Islet of Langerhans (tissue), 1 donor: ENCODE measurements around the gene RCOR1.
"Not testable (repeated sequence)": the region's sequence is repeated elsewhere in the genome, so short reads cannot be mapped to it uniquely, and the experiment has no call there.

Experiments
- FAIRE-seq: peaks from one replicate; lab custom pipeline; 2011; peaks lifted over from hg19 to GRCh38; lab: Jason Lieb, UNC

RCOR1 gene

DNA sequence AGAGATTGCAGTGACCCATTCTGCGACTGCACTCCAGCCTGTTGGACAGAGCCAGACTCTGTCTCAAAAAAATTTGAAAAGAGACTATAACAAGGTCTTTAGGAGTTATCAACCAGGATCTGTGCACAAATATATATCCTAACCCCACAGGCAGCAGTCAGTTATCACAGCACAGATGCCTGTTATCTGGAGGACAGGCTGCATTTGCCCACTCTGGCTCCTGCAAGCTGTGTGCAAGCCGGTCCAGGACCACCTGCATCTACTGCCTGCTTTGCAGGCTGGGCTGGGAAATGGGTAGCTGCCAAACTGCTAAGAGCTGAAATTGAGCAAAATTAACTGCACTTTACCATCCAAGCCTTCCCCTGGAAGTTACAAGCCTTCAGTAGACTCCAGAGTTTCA is 21.4 kb upstream of the RCOR1 start:
- no peak for FAIRE-seq

GRCh38 chr14:102571478-102572042 is 20.9 kb upstream of the RCOR1 start:
- FAIRE-seq = no peak

DNA sequence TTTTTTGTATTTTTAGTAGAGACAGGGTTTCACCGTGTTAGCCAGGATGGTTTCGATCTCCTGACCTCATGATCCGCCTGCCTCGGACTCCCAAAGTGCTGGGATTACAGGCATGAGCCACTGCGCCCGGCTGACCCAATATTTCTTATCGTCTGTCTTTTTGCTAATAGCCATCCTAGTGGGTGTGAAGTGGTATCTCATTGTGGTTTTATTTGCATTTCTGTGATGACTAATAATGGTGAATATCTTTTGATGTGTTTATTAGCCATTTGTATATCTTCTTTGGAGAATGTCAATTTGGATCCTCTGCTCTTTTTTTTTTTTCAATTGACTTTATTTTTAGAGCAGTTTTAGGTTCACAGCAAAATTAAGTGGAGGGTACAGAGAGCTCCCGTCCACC is 19.3 kb upstream of the RCOR1 start:
- not testable (repeated sequence) for FAIRE-seq

DNA sequence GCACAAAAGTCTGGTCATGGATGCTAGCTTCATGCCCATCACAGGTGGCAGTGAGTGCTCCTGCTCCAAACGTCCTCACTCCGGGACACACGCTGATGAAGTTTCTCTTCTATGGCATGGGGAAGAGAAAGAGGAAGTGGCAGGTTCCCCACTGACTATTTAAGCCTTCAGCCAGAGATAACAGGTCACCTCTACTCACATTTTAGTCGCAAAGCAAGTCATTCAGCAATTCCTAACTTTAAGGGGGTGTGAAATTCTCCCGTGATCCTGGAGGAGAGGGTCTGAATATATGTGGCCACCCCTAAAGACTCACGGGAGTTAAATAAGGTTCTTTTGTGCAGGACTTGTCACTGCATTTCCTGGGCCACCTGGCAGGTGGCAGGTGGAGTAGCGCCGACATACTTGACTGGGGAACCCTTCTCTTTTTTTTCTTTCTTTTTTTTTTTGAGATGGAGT is 18.8 kb upstream of the RCOR1 start:
- FAIRE-seq = no peak

GRCh38 chr14:102574281-102575159 is 17.9 kb upstream of the RCOR1 start:
- no peak for FAIRE-seq

- FAIRE-seq = no peak
These were observed 17.1 kb upstream of the RCOR1 start for GRCh38 chr14:102575160-102575845.

GRCh38 chr14:102575846-102576428 is 16.5 kb upstream of the RCOR1 start:
- not testable (repeated sequence) for FAIRE-seq

- no peak for FAIRE-seq
These were observed 13.6 kb upstream of the RCOR1 start for GRCh38 chr14:102578821-102579220.

- FAIRE-seq = no peak
These were observed 12.5 kb upstream of the RCOR1 start for GRCh38 chr14:102579696-102580549.

GRCh38 chr14:102580550-102581110 is 11.8 kb upstream of the RCOR1 start:
- no peak for FAIRE-seq

DNA sequence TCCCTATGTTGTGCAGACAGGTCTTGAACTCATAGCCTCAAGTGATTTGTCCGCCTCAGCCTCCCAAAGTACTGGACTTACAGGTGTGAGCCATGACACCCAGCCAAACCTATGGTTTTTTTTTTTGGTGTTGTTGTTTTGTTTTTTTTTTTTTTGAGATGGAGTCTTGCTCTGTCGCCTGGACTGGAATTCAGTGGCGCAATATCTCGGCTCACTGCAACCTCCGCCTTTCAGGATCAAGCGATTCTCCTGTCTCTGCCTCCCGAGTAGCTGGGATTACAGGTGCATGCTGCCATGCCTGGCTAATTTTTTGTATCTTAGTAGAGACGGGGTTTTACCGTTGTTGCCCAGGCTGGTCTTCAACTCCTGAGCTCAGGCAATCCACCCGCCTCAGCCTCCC is 11.3 kb upstream of the RCOR1 start:
- FAIRE-seq = no peak

GRCh38 chr14:102583726-102584125 is 8.7 kb upstream of the RCOR1 start:
- no peak for FAIRE-seq

- no peak for FAIRE-seq
These were observed 7.3 kb upstream of the RCOR1 start for GRCh38 chr14:102584871-102585869.

DNA sequence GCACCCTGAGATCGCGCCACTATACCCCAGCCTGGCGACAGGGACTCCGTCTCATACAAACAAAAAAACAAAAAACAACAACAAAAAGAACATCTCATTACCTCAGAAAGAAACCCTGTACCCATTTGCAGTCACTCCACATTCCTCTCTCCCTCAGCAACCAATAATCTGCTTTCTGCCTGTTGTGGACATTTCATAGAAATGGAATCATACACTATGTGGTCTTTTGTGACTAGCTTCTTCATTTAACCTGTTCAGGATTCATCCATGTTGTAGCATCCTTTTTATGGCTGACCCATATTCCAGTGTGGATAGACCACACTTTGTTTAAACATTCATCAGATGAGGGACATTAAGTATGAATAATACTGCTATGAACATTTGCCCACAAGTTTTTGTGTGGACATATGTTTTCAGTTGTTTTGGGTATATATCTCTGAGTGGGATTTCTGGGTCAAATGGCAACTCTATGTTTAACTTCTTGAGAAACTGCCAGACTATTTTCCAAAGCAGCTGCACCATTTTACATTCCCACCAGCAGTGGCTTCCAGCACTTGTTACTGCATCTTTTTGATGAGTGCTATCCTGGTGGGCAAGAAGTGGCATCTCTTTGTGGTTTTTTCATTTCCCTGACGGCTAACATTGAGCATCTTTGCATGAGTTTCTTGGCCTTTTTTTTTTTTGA is 5.9 kb upstream of the RCOR1 start:
- FAIRE-seq = no peak

DNA sequence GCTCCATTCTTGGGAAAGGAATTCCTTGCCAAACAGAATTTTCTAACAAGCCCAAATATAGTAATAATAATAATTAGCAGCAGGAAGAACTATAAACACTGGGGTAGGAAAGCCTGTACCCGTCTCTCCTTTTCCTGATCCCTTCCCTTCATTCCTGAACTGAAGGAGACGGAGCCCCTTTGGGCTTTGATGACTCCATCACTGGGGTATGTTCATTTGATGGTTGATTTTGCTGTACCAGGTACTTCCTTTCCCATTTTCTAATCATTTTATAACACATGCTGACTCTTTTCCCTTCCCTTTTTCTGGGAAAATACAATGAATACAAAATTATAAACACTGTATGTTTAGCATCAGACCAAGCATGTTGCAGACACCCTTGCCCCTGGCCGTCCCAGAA is 3.6 kb upstream of the RCOR1 start:
- no peak for FAIRE-seq

DNA sequence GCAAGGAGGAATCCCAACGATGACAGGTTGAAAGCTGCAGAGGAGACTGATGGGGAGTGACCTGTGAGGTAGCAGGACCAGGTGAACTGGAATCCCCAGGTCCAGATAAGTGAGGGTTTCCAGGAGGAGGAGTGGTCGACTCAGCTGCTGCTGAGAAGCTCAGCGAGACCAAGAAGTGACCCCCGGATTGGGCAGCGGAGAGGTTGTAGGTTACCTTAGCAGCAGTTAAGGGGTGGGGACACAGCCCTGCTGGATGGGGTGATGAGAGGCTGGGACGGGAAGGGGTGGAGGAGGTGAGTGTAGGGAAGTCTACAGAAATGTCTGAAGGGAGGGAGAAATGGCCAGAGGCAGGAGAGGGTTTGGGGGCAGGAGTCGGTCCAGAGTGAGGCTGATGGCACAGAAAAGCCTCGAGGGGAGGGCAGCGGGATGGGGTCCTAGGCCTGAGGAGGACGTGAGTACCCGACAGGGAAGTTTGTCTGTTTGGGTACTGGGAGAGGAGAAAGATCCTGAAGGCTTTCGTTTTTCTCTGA is 2.6 kb upstream of the RCOR1 start:
- FAIRE-seq = no peak

DNA sequence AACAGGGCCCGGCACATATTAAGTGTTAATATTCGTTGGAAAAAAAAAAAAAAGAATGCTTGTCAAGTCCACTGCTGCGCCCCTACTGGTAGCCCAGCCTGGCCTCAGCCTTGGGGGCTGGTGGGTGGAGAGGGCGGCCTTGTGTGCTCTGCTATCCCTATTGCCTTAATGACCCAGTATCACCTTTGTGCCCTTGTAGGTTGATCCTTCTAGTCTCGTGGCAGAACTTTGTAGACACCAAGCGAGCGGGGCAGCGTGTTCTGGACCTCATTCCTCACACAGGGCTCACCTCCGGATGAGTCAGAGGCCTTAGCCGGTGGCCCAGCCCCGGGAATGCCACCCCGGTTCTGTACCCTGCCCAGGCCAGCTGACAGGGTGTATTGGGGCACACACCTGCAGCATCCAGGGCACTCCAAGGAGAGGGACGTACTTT is 1.8 kb upstream of the RCOR1 start:
- no peak for FAIRE-seq

DNA sequence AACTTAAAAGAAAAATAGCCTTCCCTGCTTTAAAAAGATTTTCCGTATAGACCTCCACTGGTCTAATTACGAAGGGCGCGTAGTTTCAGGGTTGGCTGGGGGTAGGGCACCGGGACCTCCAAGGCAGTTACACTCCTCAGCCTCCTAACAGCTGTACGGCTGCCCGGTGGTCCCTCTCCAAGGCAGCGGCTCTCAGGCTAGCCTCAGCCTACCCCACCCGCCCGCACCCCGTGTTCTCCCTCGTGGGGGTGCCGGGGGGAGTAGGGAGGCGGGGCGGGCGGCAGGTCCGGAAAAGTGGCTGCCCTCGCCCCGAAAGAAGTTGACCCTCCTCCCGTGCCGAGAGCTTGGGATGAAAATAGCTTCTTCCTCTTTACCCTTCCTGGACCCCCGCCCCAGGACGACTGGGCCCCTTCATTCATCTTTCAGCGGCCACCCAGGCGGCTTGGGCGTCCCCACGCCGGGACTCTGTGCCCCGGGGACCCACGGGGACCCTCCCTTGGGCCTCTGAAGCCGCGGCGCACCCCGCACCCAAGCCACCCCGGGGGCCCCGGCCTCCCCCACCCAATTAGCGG is 991 bp upstream of the RCOR1 start:
- no peak for FAIRE-seq

- FAIRE-seq = no peak
These were observed 263 bp downstream of the RCOR1 start for GRCh38 chr14:102592763-102593060.
